ENCODE results near the gene RAB7B. TPM values are rescaled to one million over a fixed set of nuclear protein-coding genes. Genes with fewer than 3 reads are reported as not detected.
A peak's percentile ranks its signal among the peaks of the same experiment; 100 is the strongest.

RAB7B gene
- total and polyA plus RNA-seq, 2 of the 13 experiments (the other 11 are each of a cell fraction or from before 2014, with no cell fraction given) = 0.05 to 0.46 TPM

DNA sequence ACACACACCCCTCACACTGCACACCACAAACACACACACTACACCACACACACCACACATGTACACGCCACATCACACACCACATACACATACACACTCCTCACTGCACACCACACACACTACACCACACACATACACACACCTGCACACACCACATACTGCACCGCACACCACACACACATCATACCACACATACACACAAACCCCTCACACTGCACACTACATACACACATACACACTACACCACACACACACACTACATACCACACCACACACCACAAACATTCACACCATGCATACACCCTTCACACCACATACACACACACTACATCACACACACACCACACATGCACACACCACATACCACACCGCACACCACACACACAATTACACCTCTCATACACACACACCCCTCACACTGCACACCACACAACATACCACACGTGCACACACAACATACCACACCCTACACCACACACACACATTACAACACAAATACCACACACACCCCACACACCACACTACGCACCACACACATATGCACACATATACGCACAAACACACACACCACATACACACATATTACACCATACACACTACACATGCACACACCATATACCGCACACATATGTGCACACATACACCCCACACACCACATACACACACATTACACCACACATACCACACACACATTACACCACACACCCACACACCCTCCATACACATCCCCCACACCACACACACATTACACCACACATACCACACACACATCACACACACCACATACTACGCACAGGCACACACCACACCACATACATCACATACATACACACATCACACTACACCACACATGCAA lies 29.6 kb downstream of the RAB7B start (continued):
- TF ChIP-seq, protein P1, sequence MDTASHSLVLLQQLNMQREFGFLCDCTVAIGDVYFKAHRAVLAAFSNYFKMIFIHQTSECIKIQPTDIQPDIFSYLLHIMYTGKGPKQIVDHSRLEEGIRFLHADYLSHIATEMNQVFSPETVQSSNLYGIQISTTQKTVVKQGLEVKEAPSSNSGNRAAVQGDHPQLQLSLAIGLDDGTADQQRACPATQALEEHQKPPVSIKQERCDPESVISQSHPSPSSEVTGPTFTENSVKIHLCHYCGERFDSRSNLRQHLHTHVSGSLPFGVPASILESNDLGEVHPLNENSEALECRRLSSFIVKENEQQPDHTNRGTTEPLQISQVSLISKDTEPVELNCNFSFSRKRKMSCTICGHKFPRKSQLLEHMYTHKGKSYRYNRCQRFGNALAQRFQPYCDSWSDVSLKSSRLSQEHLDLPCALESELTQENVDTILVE (CRISPR knock-in tag; IDR thresholded peaks at IDR 0.05) = no peak
- TF ChIP-seq ARNTL (CRISPR knock-in tag; IDR thresholded peaks at IDR 0.05) (no peak), SAFB2 (CRISPR knock-in tag; IDR thresholded peaks at IDR 0.05; ENCODE audit: borderline replicate concordance, low read depth) (no peak), RARG (CRISPR knock-in tag; IDR thresholded peaks at IDR 0.05; ENCODE audit: low read depth) (no peak), TSC22D2 (CRISPR knock-in tag; IDR thresholded peaks at IDR 0.05; ENCODE audit: borderline replicate concordance) (no peak), ONECUT2 (CRISPR knock-in tag; IDR thresholded peaks at IDR 0.05) (no peak), JUN (CRISPR knock-in tag; IDR thresholded peaks at IDR 0.05) (no peak), XRCC5 (optimal IDR thresholded peaks at IDR 0.05; ENCODE audit: low read length) (no peak), FOSL1 (CRISPR knock-in tag; IDR thresholded peaks at IDR 0.05; ENCODE audit: borderline replicate concordance) (no peak), ESRRA (CRISPR knock-in tag; IDR thresholded peaks at IDR 0.05; ENCODE audit: low read depth) (no peak)
- TF ChIP-seq, protein P2, sequence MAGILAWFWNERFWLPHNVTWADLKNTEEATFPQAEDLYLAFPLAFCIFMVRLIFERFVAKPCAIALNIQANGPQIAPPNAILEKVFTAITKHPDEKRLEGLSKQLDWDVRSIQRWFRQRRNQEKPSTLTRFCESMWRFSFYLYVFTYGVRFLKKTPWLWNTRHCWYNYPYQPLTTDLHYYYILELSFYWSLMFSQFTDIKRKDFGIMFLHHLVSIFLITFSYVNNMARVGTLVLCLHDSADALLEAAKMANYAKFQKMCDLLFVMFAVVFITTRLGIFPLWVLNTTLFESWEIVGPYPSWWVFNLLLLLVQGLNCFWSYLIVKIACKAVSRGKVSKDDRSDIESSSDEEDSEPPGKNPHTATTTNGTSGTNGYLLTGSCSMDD (CRISPR knock-in tag; IDR thresholded peaks at IDR 0.05) = no peak
- TF ChIP-seq, protein P3, sequence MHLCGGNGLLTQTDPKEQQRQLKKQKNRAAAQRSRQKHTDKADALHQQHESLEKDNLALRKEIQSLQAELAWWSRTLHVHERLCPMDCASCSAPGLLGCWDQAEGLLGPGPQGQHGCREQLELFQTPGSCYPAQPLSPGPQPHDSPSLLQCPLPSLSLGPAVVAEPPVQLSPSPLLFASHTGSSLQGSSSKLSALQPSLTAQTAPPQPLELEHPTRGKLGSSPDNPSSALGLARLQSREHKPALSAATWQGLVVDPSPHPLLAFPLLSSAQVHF (CRISPR knock-in tag; IDR thresholded peaks at IDR 0.05) = no peak
- TF ChIP-seq, protein P4, sequence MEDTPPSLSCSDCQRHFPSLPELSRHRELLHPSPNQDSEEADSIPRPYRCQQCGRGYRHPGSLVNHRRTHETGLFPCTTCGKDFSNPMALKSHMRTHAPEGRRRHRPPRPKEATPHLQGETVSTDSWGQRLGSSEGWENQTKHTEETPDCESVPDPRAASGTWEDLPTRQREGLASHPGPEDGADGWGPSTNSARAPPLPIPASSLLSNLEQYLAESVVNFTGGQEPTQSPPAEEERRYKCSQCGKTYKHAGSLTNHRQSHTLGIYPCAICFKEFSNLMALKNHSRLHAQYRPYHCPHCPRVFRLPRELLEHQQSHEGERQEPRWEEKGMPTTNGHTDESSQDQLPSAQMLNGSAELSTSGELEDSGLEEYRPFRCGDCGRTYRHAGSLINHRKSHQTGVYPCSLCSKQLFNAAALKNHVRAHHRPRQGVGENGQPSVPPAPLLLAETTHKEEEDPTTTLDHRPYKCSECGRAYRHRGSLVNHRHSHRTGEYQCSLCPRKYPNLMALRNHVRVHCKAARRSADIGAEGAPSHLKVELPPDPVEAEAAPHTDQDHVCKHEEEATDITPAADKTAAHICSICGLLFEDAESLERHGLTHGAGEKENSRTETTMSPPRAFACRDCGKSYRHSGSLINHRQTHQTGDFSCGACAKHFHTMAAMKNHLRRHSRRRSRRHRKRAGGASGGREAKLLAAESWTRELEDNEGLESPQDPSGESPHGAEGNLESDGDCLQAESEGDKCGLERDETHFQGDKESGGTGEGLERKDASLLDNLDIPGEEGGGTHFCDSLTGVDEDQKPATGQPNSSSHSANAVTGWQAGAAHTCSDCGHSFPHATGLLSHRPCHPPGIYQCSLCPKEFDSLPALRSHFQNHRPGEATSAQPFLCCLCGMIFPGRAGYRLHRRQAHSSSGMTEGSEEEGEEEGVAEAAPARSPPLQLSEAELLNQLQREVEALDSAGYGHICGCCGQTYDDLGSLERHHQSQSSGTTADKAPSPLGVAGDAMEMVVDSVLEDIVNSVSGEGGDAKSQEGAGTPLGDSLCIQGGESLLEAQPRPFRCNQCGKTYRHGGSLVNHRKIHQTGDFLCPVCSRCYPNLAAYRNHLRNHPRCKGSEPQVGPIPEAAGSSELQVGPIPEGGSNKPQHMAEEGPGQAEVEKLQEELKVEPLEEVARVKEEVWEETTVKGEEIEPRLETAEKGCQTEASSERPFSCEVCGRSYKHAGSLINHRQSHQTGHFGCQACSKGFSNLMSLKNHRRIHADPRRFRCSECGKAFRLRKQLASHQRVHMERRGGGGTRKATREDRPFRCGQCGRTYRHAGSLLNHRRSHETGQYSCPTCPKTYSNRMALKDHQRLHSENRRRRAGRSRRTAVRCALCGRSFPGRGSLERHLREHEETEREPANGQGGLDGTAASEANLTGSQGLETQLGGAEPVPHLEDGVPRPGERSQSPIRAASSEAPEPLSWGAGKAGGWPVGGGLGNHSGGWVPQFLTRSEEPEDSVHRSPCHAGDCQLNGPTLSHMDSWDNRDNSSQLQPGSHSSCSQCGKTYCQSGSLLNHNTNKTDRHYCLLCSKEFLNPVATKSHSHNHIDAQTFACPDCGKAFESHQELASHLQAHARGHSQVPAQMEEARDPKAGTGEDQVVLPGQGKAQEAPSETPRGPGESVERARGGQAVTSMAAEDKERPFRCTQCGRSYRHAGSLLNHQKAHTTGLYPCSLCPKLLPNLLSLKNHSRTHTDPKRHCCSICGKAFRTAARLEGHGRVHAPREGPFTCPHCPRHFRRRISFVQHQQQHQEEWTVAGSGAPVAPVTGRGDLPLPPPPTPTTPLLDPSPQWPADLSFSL (CRISPR knock-in tag; IDR thresholded peaks at IDR 0.05) = peak; percentile 76
- TF ChIP-seq, protein P5, sequence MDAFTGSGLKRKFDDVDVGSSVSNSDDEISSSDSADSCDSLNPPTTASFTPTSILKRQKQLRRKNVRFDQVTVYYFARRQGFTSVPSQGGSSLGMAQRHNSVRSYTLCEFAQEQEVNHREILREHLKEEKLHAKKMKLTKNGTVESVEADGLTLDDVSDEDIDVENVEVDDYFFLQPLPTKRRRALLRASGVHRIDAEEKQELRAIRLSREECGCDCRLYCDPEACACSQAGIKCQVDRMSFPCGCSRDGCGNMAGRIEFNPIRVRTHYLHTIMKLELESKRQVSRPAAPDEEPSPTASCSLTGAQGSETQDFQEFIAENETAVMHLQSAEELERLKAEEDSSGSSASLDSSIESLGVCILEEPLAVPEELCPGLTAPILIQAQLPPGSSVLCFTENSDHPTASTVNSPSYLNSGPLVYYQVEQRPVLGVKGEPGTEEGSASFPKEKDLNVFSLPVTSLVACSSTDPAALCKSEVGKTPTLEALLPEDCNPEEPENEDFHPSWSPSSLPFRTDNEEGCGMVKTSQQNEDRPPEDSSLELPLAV (CRISPR knock-in tag; conservative IDR thresholded peaks at IDR 0.05; ENCODE audit: low read depth) = no peak
- TF ChIP-seq, protein P6, sequence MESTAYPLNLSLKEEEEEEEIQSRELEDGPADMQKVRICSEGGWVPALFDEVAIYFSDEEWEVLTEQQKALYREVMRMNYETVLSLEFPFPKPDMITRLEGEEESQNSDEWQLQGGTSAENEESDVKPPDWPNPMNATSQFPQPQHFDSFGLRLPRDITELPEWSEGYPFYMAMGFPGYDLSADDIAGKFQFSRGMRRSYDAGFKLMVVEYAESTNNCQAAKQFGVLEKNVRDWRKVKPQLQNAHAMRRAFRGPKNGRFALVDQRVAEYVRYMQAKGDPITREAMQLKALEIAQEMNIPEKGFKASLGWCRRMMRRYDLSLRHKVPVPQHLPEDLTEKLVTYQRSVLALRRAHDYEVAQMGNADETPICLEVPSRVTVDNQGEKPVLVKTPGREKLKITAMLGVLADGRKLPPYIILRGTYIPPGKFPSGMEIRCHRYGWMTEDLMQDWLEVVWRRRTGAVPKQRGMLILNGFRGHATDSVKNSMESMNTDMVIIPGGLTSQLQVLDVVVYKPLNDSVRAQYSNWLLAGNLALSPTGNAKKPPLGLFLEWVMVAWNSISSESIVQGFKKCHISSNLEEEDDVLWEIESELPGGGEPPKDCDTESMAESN (CRISPR knock-in tag; conservative IDR thresholded peaks at IDR 0.05) = no peak
